ENCODE results near the gene CTXND1. TPM values are rescaled to one million over a fixed set of nuclear protein-coding genes. Genes with fewer than 3 reads are reported as not detected.
A peak's percentile ranks its signal among the peaks of the same experiment; 100 is the strongest.

The CTXND1 gene
- total and polyA plus RNA-seq, 2 of the 8 experiments (the other 6 are each of a cell fraction or from before 2014, with no cell fraction given), result 0.03 TPM; not detected in 1

GRCh38 chr15:80242132-80242769 lies 9.8 kb downstream of the CTXND1 start (continued):
- TF ChIP-seq CHD7 (IDR thresholded peaks at IDR 0.05; ENCODE audit: insufficient replicate concordance, low read length), result no peak
- TF ChIP-seq BCL11A (IDR thresholded peaks at IDR 0.05; ENCODE audit: low read depth in 2 of 2, low read length in 2 of 2), result no peak
- peak; percentile 67 to 92 (median 82) for TF ChIP-seq CTCF (IDR thresholded peaks at IDR 0.05; ENCODE audit: control extremely low read depth in 1 of 3, insufficient read depth in 1 of 3, low read depth in 1 of 3, low read length in 3 of 3)
- TF ChIP-seq TBP (IDR thresholded peaks at IDR 0.05; ENCODE audit: low read depth, low read length), result no peak

All from H1 (cell line).